Activated gamma-delta T cell (primary cell): ENCODE measurements around the gene IGFN1.
"Not testable (repeated sequence)": the region's sequence is repeated elsewhere in the genome, so short reads cannot be mapped to it uniquely, and the experiment has no call there.

Experiments used
- DNase-seq: peaks from one replicate; lab custom pipeline; 2025; lab: John Stamatoyannopoulos, UW

The IGFN1 gene

DNA sequence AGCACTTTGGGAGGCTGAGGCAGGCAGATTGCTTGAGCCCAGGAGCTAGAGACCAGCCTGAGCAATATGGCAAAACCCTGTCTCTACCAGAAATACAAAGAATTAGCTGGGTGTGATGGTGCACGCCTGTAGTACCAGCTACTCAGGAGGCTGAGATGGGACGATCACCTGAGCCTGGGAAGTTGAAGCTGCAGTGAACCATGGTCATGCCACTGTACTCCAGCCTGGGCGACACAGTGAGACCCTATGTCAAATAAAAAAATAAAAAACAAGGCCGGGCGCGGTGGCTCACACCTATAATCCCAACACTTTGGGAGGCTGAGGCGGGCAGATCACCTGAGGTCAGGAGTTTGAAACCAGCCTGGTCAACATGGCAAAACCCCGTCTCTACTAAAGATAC is 27.6 kb upstream of the IGFN1 start:
- not testable (repeated sequence) for DNase-seq

GRCh38 chr1:201163707-201164106 is 26.9 kb upstream of the IGFN1 start:
- DNase-seq, result no peak

DNA sequence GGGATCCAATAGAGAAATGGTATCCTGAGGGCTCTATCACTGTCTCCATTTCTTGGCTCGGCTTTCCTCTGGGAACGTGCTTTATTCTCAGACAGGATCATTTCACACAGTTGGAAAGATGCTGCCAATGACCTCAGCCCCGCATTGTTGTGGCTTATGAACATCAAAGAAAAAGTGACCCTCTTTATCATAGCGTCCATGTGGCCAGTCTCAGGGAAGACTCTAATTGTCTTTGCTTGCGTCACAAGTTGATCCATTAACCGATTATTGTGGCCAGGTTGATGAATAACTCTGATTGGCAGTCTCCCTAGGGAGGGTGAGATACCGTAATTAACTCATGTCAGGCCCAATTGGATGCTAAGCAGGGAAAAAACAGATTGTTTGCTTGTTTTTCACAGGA is 26.0 kb upstream of the IGFN1 start:
- DNase-seq, result no peak

- no peak for DNase-seq
These were observed 23.3 kb upstream of the IGFN1 start for GRCh38 chr1:201167041-201167991.

DNA sequence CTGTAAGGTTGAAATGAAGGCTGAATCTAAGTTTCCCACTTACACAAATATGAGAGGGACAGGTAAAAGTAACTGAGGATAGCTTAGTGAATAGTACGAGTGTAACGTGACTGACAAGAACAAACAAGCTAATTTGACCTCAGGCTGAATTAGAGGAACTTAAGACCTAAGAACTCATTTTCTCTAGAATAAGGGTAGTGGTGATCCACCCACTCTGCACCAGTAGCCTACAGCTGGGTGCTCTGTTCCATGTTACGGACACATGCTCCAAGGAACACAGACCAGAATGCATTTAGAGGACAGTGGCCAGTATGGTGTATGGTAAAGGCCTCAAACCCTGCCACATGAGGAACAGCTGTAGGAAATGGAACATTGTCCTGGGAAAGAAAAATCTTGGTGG is 21.4 kb upstream of the IGFN1 start:
- DNase-seq, result no peak

- DNase-seq, result no peak
These were observed 20.6 kb upstream of the IGFN1 start for GRCh38 chr1:201169971-201170532.

DNA sequence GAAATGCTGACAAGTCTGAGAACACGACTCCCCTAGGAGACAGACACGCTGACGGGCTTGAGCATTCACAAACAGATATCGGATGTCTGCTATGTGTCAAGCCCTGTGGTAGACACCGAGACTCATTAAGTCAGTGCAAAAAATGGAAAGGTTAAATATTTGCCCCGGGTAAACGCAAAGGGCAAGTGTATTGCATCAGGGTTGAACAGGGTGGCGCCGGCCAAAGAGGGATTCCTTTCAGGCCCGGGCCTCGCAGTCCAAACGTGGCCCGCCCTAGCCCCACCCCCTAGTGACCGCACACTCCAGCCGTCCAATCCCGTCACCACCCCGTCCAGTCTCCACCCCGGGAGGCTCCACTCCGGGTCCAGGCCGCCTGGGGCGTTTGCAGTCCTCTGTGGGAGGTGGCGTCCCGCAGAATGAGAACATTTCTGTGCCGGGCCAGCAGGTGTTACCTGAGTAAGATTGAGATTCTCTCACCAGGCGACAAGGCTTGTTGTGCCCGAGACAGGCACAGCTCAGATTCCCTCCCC is 20.0 kb upstream of the IGFN1 start:
- peak; percentile 44 for DNase-seq

DNA sequence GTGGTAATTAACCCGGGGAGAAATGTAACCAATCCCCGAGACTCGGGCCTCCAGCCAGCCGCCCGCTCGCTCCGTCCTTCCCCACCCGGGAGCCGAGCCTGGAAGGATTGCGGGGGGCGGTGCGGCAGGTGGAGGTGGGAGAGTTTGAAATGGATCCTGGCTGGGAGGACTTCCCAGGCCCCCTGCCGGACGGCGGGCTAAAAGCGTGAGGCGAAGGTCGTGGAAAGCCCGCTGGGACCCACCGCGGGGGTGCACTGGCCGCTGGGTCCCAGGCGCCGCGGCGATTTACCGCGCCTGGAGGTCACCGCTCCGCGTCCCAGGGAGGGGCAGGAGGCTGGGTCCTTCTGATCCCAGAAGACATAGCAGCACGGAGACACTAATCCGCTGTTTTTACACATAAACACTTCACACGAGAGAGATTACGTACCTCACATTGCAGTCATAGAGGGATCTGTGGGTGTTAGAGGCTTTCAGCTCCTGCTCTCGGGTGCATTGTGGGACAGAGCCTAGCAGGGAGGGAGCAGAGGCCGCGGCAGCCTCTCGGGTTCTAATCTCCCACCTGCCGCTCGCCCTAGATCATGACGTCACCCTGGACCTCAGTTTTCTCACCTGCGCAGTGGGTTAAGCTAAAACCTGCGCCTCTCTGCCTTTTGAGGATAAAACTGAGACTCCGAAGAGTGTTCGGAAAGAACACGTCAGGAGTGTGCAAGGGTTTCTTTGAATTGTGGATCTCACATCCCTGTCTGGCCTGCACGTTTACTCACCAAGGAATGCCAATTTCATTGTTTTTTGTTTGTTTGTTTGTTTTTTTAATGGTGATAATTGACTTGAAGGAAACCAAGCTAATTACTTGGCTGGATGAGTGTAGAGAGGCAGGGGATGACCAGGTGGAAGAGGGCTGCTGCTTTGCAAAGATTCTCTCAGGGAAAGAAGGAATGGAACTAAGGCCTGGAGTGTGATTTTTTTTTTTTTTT is 19.3 kb upstream of the IGFN1 start:
- DNase-seq, result peak; percentile 19

DNA sequence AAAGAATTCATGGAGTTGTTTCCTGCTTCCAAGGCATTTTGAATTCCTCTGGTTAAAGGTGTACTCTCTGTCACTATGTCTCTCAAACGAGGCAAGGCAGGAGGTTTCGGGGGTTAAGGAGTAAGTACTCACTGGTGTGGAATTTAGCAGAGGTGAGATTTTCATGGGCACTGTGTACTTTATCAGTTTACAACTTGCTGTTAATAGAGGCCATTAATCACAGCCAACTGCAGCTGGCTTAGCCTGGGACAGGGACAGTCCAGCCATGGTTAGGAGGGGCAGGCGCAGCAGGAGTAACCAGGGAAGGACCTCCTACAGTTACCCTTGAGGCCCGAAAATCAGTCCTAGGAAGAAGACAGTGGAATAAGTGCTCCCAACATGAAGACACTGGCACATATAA is 18.3 kb upstream of the IGFN1 start:
- DNase-seq, result no peak

GRCh38 chr1:201172999-201173610 is 17.5 kb upstream of the IGFN1 start:
- no peak for DNase-seq

- no peak for DNase-seq
These were observed 16.9 kb upstream of the IGFN1 start for GRCh38 chr1:201173736-201174135.

GRCh38 chr1:201175820-201176500 is 14.7 kb upstream of the IGFN1 start:
- DNase-seq, result no peak

GRCh38 chr1:201176940-201177339 is 13.7 kb upstream of the IGFN1 start:
- DNase-seq, result no peak

GRCh38 chr1:201178718-201179117 is 11.9 kb upstream of the IGFN1 start:
- no peak for DNase-seq

DNA sequence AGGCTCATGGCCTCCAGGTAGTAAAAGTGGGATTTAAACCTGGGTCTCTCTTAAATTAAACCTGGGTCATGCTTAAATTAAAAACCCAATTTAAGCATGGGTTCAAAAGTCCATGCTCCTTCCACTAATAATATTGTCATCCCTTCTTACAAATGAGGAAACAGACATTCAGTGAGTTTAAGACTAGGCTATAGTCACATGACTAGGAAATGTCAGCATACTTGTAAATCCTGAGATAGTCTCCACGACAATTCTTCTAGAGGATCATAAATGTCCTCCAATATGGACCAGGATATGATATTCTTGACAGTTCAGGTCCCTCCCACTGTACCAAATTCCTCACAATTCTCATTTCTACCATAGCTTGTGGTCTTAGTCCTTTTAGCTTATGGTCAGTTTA is 10.5 kb upstream of the IGFN1 start:
- no peak for DNase-seq

DNA sequence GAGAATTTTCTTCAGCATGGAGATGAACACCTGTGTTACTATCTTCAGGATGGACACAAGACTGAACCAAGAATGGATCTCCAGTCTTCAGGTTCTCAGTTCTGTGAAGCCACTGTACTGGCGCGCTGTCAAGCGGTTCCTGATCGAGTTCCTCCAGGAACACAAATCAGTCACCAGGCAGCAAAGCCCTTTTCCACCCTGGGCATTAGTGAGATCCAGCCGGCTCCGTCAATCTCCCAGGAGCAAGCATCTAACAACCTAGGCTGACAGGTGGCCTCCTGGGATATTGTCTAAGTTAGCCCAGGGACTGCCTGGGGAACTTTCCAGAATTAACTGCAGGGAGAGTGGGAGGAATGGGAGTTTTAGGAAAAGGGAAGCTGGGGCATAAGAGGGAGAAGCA is 9.7 kb upstream of the IGFN1 start:
- DNase-seq, result no peak

GRCh38 chr1:201181323-201181722 is 9.3 kb upstream of the IGFN1 start:
- no peak for DNase-seq

DNA sequence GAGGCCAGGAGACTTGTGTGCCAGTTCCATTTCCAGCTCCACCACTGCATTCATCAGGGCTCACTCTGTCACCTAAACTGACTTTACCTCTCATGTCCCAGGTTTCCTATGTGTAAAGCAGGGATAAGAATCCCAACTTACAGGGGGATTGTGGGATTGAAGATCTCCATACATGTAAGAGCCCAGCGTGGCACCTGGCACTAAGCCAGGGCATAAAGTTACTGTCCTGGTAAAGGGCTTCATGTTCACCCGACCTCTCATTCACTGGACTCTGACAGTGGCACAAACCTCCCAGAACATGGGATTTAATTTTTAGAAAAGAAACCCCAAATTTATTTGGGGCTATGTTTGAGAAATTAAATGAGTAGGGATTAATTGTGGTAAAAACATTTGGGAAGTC is 8.9 kb upstream of the IGFN1 start:
- no peak for DNase-seq

- DNase-seq, result no peak
These were observed 7.4 kb upstream of the IGFN1 start for GRCh38 chr1:201183209-201183608.

DNA sequence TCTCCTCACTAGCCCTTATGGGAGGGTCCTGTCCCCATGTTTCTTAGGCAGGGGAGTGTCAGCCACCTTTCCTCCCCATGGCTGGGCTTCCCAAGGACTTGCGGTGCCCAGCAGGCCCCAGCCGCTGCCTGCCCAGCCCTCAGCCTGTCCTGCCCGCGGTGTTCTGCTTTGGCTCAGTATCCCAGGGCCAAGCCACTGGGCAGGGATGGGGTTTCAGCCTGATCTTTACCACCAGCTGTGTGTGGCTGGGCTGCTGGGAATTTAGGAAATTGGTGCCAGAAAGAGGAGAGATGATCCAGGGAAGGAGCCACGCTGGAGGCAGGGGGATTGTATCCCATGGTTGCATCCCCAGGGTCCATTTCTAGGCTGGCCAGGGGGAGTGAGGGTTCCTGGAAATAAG is 6.9 kb upstream of the IGFN1 start:
- no peak for DNase-seq
